ENCODE measurements around the gene TNNT3. TPM values are rescaled to one million over a fixed set of nuclear protein-coding genes. Genes with fewer than 3 reads are reported as not detected.

The TNNT3 gene
- total RNA-seq, 1 experiment from 2014 or later, result not detected

DNA sequence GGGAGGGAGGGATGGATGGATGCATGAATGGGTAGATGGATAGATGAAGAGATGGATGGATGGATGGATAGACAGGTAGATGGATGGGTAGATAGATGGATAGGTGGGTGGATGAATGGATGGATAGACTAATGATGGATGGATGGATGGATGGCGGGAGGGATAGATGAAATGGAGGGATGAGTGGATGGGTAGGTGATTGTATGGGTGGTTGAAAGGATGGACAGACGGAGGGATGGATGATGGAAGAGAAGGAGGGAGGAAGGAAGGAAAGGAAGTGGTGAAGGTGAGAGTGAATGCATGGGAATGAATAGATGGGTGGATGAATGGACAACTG lies 3.7 kb upstream of the TNNT3 start:
- Mint-ChIP-seq H3K27ac (ENCODE audit: low read depth, unreplicated experiment) (no peak overlapping the region), H3K4me1 (ENCODE audit: insufficient read depth, unreplicated experiment) (no peaks in the 10 kb centered on the region), H3K9me3 (ENCODE audit: unreplicated experiment) (peaks cover 7% of the 10 kb centered on the region), H3K27me3 (ENCODE audit: insufficient read depth, unreplicated experiment) (peaks cover 37% of the 10 kb centered on the region), H3K4me3 (ENCODE audit: unreplicated experiment) (no peak overlapping the region), H3K36me3 (ENCODE audit: insufficient read depth, unreplicated experiment) (no peaks in the 10 kb centered on the region)
- BruUV-seq (replicated peaks), result no TSS peak
- intact Hi-C loops (cut with micrococcal nuclease), result loop anchor here (5.0 kb wide), 1 partner anchor 33 kb away; no protein-coding TSS in a partner anchor
- TF ChIP-seq, protein P1, sequence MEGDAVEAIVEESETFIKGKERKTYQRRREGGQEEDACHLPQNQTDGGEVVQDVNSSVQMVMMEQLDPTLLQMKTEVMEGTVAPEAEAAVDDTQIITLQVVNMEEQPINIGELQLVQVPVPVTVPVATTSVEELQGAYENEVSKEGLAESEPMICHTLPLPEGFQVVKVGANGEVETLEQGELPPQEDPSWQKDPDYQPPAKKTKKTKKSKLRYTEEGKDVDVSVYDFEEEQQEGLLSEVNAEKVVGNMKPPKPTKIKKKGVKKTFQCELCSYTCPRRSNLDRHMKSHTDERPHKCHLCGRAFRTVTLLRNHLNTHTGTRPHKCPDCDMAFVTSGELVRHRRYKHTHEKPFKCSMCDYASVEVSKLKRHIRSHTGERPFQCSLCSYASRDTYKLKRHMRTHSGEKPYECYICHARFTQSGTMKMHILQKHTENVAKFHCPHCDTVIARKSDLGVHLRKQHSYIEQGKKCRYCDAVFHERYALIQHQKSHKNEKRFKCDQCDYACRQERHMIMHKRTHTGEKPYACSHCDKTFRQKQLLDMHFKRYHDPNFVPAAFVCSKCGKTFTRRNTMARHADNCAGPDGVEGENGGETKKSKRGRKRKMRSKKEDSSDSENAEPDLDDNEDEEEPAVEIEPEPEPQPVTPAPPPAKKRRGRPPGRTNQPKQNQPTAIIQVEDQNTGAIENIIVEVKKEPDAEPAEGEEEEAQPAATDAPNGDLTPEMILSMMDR (IDR thresholded peaks at IDR 0.05; ENCODE audit: unreplicated experiment), result no peak
- DNase-seq (ENCODE audit: unreplicated experiment), result no peak
- ChIA-PET POLR2A (no interaction called here), CTCF (no interaction called here)

DNA sequence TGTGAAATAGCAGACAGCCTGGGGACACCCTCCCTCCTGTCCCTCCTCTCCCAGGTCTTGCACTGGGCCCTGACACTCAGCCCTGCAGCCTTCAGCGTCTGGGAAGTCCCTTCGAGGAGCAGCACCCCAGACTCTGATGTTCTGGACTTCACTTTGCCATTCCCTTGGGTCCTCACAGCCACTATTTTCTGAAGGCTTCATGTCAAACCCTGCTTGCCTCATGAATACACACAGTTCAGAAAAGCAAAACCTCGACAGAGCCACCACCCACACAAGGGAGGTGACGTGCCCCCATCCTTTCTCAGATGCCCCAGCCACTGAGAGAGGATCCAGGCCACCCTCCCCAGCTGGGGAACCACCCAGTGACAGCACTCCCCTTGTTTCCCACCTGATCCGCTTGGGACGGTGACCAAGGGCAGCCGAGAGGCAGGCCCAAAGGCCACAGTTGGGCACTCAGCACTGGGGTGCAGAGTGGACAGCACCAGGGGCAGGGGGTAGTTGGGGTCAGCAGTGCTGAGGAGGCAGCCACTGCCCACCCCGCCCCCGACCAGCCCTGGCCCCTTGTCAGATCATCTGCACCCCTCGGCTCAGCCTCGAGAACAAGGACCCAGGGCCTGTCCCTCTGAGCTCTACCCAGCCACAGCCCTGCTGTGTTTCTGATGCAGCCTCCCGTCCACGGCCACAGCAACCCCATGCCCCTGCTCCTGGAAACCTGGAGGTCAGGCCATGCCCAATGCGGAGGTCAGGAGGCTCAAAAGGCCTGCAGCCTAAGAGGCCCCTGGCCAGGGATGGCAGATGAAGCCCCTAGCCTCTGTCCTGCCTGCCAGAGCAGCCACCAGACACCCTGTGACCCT lies 3.1 kb upstream of the TNNT3 start:
- intact Hi-C loops (cut with micrococcal nuclease), result loop anchor here (5.0 kb wide), 1 partner anchor 34 kb away; no protein-coding TSS in a partner anchor
- TF ChIP-seq, protein P1 (IDR thresholded peaks at IDR 0.05; ENCODE audit: unreplicated experiment), result no peak
- no peaks in the 10 kb centered on the region for H3K36me3 Mint-ChIP-seq (ENCODE audit: insufficient read depth, unreplicated experiment)
- H3K27me3 Mint-ChIP-seq (ENCODE audit: insufficient read depth, unreplicated experiment), result peaks cover 32% of the 10 kb centered on the region
- no peak for DNase-seq (ENCODE audit: unreplicated experiment)
- H3K4me3 Mint-ChIP-seq (ENCODE audit: unreplicated experiment), result no peak overlapping the region
- CTCF ChIA-PET, result interaction anchor here (0.7 to 1.0 kb wide), 2 partner anchors 79 to 215 kb away, joined by 3 read pairs; no protein-coding TSS in a partner anchor
- no TSS peak for BruUV-seq (replicated peaks)
- POLR2A ChIA-PET, result no interaction called here
- H3K4me1 Mint-ChIP-seq (ENCODE audit: insufficient read depth, unreplicated experiment), result no peaks in the 10 kb centered on the region
- H3K27ac Mint-ChIP-seq (ENCODE audit: low read depth, unreplicated experiment), result no peak overlapping the region
- peaks cover 7% of the 10 kb centered on the region for H3K9me3 Mint-ChIP-seq (ENCODE audit: unreplicated experiment)

DNA sequence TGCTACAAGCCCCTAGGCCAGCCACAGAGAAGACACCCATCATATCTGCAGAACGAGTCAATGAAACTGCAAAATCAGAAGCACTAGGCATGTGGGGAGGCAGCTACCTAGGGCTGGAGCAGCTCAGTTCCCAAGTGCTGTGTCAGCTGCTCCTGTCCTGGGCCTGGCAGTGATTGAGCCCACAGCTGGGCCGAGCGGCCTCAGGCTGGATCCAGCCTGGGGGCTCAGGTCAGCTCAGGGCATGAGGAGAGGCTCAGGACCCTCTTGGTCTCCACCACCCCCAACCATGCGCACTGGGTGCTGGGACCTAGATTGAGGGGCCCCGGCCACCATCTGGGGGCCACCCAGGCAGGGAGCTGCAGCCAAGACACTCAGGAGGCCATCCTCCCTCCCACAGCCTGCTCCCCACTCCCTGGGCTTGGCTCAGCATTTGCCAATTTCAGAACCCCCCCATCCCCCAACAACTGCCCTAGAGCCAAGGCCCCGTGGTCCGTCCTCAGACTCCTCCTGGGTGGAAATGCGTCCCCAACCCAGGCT lies 2.4 kb upstream of the TNNT3 start:
- no peaks in the 10 kb centered on the region for H3K4me1 Mint-ChIP-seq (ENCODE audit: insufficient read depth, unreplicated experiment)
- no peak for DNase-seq (ENCODE audit: unreplicated experiment)
- ChIA-PET POLR2A (no interaction called here), CTCF (interaction anchor here (1.0 kb wide), 1 partner anchor 216 kb away, joined by 3 read pairs; no protein-coding TSS in a partner anchor)
- H3K36me3 Mint-ChIP-seq (ENCODE audit: insufficient read depth, unreplicated experiment), result no peaks in the 10 kb centered on the region
- peaks cover 32% of the 10 kb centered on the region for H3K27me3 Mint-ChIP-seq (ENCODE audit: insufficient read depth, unreplicated experiment)
- intact Hi-C loops (cut with micrococcal nuclease), result loop anchor here (5.0 kb wide), 1 partner anchor 35 kb away; no protein-coding TSS in a partner anchor
- H3K4me3 Mint-ChIP-seq (ENCODE audit: unreplicated experiment), result no peak overlapping the region
- H3K9me3 Mint-ChIP-seq (ENCODE audit: unreplicated experiment), result peaks cover 7% of the 10 kb centered on the region
- TF ChIP-seq, protein P1 (IDR thresholded peaks at IDR 0.05; ENCODE audit: unreplicated experiment), result no peak
- BruUV-seq (replicated peaks), result no TSS peak
- no peak overlapping the region for H3K27ac Mint-ChIP-seq (ENCODE audit: low read depth, unreplicated experiment)

GRCh38 chr11:1917523-1918435 lies 1.7 kb upstream of the TNNT3 start:
- Mint-ChIP-seq H3K9me3 (ENCODE audit: unreplicated experiment) (peaks cover 7% of the 10 kb centered on the region), H3K4me3 (ENCODE audit: unreplicated experiment) (no peak overlapping the region), H3K4me1 (ENCODE audit: insufficient read depth, unreplicated experiment) (no peaks in the 10 kb centered on the region), H3K27me3 (ENCODE audit: insufficient read depth, unreplicated experiment) (peaks cover 26% of the 10 kb centered on the region), H3K36me3 (ENCODE audit: insufficient read depth, unreplicated experiment) (no peaks in the 10 kb centered on the region), H3K27ac (ENCODE audit: low read depth, unreplicated experiment) (no peak overlapping the region)
- CTCF ChIA-PET, result no interaction called here
- POLR2A ChIA-PET, result no interaction called here
- TF ChIP-seq, protein P1 (IDR thresholded peaks at IDR 0.05; ENCODE audit: unreplicated experiment), result peak; percentile 38
- DNase-seq (ENCODE audit: unreplicated experiment), result no peak
- BruUV-seq (replicated peaks), result no TSS peak
- intact Hi-C loops (cut with micrococcal nuclease), result loop anchor here (1.0 to 5.0 kb wide), 3 partner anchors 35 to 224 kb away; no protein-coding TSS in a partner anchor

All from MCF 10A (cell line).